ENCODE data around the gene ATP9A.
"Not testable (repeated sequence)": the region's sequence is repeated elsewhere in the genome, so short reads cannot be mapped to it uniquely, and the experiment has no call there.

ATP9A gene
- total RNA-seq: 0.73 to 14.1 (median 8.8) reads per million in 9 experiments

GRCh38 chr20:51767867-51768758 is at the start of gene ATP9A:
Gene ATP9A (minus strand): TSS chr20:51768390. CDS start chr20:51768369, 21 bp downstream.
- peaks cover 14 to 59% of the 10 kb centered on the region in 2 donors for H3K27me3 Mint-ChIP-seq
- peak in 1 of 3 experiments; percentile 4 for DNase-seq
- H3K4me1 Mint-ChIP-seq (ENCODE audit: low read depth in 2 of 2): peaks cover 9% of the 10 kb centered on the region in 2 donors
- peak within 1 kb of the TSS in 1 of 2 donors; percentile 53 for H3K27ac Mint-ChIP-seq
- H3K4me3 Mint-ChIP-seq: peak within 1 kb of the TSS; percentile 77 to 81
- H3K9me3 Mint-ChIP-seq: no peaks in the 10 kb centered on the region
- no peaks in the 10 kb centered on the region for H3K36me3 Mint-ChIP-seq (ENCODE audit: insufficient read depth)
- ATAC-seq (replicated peaks): no peak

- H3K4me1 Mint-ChIP-seq (ENCODE audit: low read depth in 2 of 2); ATAC-seq (replicated peaks): not testable (repeated sequence)
These were observed 48.7 kb upstream of the ATP9A start for GRCh38 chr20:51816856-51817255.

GRCh38 chr20:51815383-51816076 is 47.3 kb upstream of the ATP9A start:
- Mint-ChIP-seq H3K36me3 (ENCODE audit: insufficient read depth) (no peaks in the 10 kb centered on the region), H3K27me3 (peaks cover 22 to 26% of the 10 kb centered on the region in 2 donors), H3K27ac (no peak overlapping the region), H3K4me3 (no peak overlapping the region), H3K4me1 (ENCODE audit: low read depth in 2 of 2) (no peaks in the 10 kb centered on the region), H3K9me3 (no peaks in the 10 kb centered on the region)
- no peak for DNase-seq
- ATAC-seq (replicated peaks): no peak

More at GRCh38 chr20:51816856-51817255, 48.7 kb upstream of the ATP9A start:
- H3K36me3 Mint-ChIP-seq (ENCODE audit: insufficient read depth); DNase-seq; H3K27ac Mint-ChIP-seq; H3K9me3 Mint-ChIP-seq; H3K4me3 Mint-ChIP-seq: not testable (repeated sequence)
- H3K27me3 Mint-ChIP-seq: peaks cover 22 to 26% of the 10 kb centered on the region in 2 donors

- no peak for DNase-seq
- H3K9me3 Mint-ChIP-seq: no peaks in the 10 kb centered on the region
- H3K27ac Mint-ChIP-seq: no peak overlapping the region
- peaks cover 9 to 19% of the 10 kb centered on the region in 2 donors for H3K27me3 Mint-ChIP-seq
- H3K36me3 Mint-ChIP-seq (ENCODE audit: insufficient read depth): no peaks in the 10 kb centered on the region
- ATAC-seq (replicated peaks): no peak
- no peak overlapping the region for H3K4me3 Mint-ChIP-seq
- H3K4me1 Mint-ChIP-seq (ENCODE audit: low read depth in 2 of 2): no peaks in the 10 kb centered on the region
These were observed 44.7 kb upstream of the ATP9A start for GRCh38 chr20:51812861-51813260.

GRCh38 chr20:51811514-51812128 is 43.4 kb upstream of the ATP9A start:
- Mint-ChIP-seq H3K4me1 (ENCODE audit: low read depth in 2 of 2) (no peaks in the 10 kb centered on the region), H3K27ac (no peak overlapping the region), H3K36me3 (ENCODE audit: insufficient read depth) (no peaks in the 10 kb centered on the region), H3K27me3 (peaks cover 12 to 27% of the 10 kb centered on the region in 2 donors), H3K9me3 (no peaks in the 10 kb centered on the region), H3K4me3 (no peak overlapping the region)
- DNase-seq (no peak), ATAC-seq (replicated peaks) (no peak)

GRCh38 chr20:51811042-51811355 is 42.8 kb upstream of the ATP9A start:
- no peaks in the 10 kb centered on the region for H3K36me3 Mint-ChIP-seq (ENCODE audit: insufficient read depth)
- H3K4me3 Mint-ChIP-seq: no peak overlapping the region
- H3K4me1 Mint-ChIP-seq (ENCODE audit: low read depth in 2 of 2): no peaks in the 10 kb centered on the region
- H3K9me3 Mint-ChIP-seq: no peaks in the 10 kb centered on the region
- H3K27ac Mint-ChIP-seq: no peak overlapping the region
- ATAC-seq (replicated peaks): no peak
- DNase-seq: no peak
- peaks cover 17 to 31% of the 10 kb centered on the region in 2 donors for H3K27me3 Mint-ChIP-seq

- no peaks in the 10 kb centered on the region for H3K4me1 Mint-ChIP-seq (ENCODE audit: low read depth in 2 of 2)
- no peaks in the 10 kb centered on the region for H3K9me3 Mint-ChIP-seq
- DNase-seq (no peak), ATAC-seq (replicated peaks) (no peak)
- peaks cover 13 to 31% of the 10 kb centered on the region in 2 donors for H3K27me3 Mint-ChIP-seq
- H3K27ac Mint-ChIP-seq: no peak overlapping the region
- no peaks in the 10 kb centered on the region for H3K36me3 Mint-ChIP-seq (ENCODE audit: insufficient read depth)
- no peak overlapping the region for H3K4me3 Mint-ChIP-seq
These were observed 42.2 kb upstream of the ATP9A start for GRCh38 chr20:51810155-51811041.

GRCh38 chr20:51807720-51808250 is 39.6 kb upstream of the ATP9A start:
- DNase-seq (no peak), ATAC-seq (replicated peaks) (no peak)
- Mint-ChIP-seq H3K4me1 (ENCODE audit: low read depth in 2 of 2) (no peaks in the 10 kb centered on the region), H3K36me3 (ENCODE audit: insufficient read depth) (no peaks in the 10 kb centered on the region), H3K27me3 (peaks cover 29 to 36% of the 10 kb centered on the region in 2 donors), H3K27ac (no peak overlapping the region), H3K4me3 (no peak overlapping the region), H3K9me3 (no peaks in the 10 kb centered on the region)

- DNase-seq (no peak), ATAC-seq (replicated peaks) (no peak)
- no peak overlapping the region for H3K27ac Mint-ChIP-seq
- no peaks in the 10 kb centered on the region for H3K36me3 Mint-ChIP-seq (ENCODE audit: insufficient read depth)
- no peaks in the 10 kb centered on the region for H3K9me3 Mint-ChIP-seq
- H3K4me1 Mint-ChIP-seq (ENCODE audit: low read depth in 2 of 2): peaks cover 6 to 8% of the 10 kb centered on the region in 2 donors
- H3K27me3 Mint-ChIP-seq: peaks cover 46 to 59% of the 10 kb centered on the region in 2 donors
- H3K4me3 Mint-ChIP-seq: no peak overlapping the region
These were observed 36.6 kb upstream of the ATP9A start for GRCh38 chr20:51804754-51805153.

- Mint-ChIP-seq H3K27ac (no peak overlapping the region), H3K9me3 (no peaks in the 10 kb centered on the region), H3K4me3 (no peak overlapping the region), H3K36me3 (ENCODE audit: insufficient read depth) (no peaks in the 10 kb centered on the region), H3K4me1 (ENCODE audit: low read depth in 2 of 2) (peaks cover 6 to 8% of the 10 kb centered on the region in 2 donors), H3K27me3 (peaks cover 57 to 73% of the 10 kb centered on the region in 2 donors)
- ATAC-seq (replicated peaks): no peak
- DNase-seq: no peak
These were observed 35.1 kb upstream of the ATP9A start for GRCh38 chr20:51803148-51803854.

GRCh38 chr20:51802170-51802751 is 34.1 kb upstream of the ATP9A start, which contains the start of gene SALL4:
Gene SALL4 (minus strand): TSS chr20:51802521. CDS start chr20:51802408, 113 bp downstream.
- peaks cover 6 to 8% of the 10 kb centered on the region in 2 donors for H3K4me1 Mint-ChIP-seq (ENCODE audit: low read depth in 2 of 2)
- DNase-seq: no peak
- peak within 1 kb of the TSS; percentile 46 to 83 for H3K4me3 Mint-ChIP-seq
- no peaks in the 10 kb centered on the region for H3K9me3 Mint-ChIP-seq
- H3K27ac Mint-ChIP-seq: no peak within 1 kb of the TSS
- H3K36me3 Mint-ChIP-seq (ENCODE audit: insufficient read depth): no peaks in the 10 kb centered on the region
- H3K27me3 Mint-ChIP-seq: peaks cover 57 to 83% of the 10 kb centered on the region in 2 donors
- ATAC-seq (replicated peaks): no peak

- Mint-ChIP-seq H3K27me3 (peaks cover 54 to 81% of the 10 kb centered on the region in 2 donors), H3K4me3 (peak overlapping the region in 1 of 2 donors; percentile 83), H3K36me3 (ENCODE audit: insufficient read depth) (no peaks in the 10 kb centered on the region), H3K27ac (no peak overlapping the region), H3K4me1 (ENCODE audit: low read depth in 2 of 2) (peaks cover 6 to 8% of the 10 kb centered on the region in 2 donors), H3K9me3 (no peaks in the 10 kb centered on the region)
- DNase-seq (no peak), ATAC-seq (replicated peaks) (no peak)
These were observed 33.6 kb upstream of the ATP9A start for GRCh38 chr20:51801823-51802123.
